Lung (tissue), 12 donors: ENCODE data around the gene ZBTB34. TPM values are rescaled to one million over a fixed set of nuclear protein-coding genes. Genes with fewer than 3 reads are reported as not detected.

ENCODE experiments used
- ATAC-seq: fragments of 200-7000 bp; cut with Tn5 transposase; one replicate; pipeline ENCODE4 v1.9.1; 2020; ENCODE audit warnings: moderate number of reproducible peaks; ENCODE audit not compliant: insufficient read depth, low FRiP score
- DNase-seq, 3 donors: peaks; one replicate each; pipeline ENCODE4 v3.0.0-alpha.2; 2013 to 2017
- H3K27ac ChIP-seq, 2 donors: one replicate each; pipeline ENCODE4 v1.5.1; 2013; ENCODE audit warnings: mild to moderate bottlenecking in 2 of 2, moderate library complexity in 2 of 2, control low read depth in 1 of 2, inconsistent platforms in 1 of 2, low read depth in 1 of 2, low read length in 1 of 2
- H3K27me3 ChIP-seq, 3 donors: one replicate each; pipeline ENCODE4 v1.5.1; 2013; ENCODE audit warnings: low read length in 2 of 3; ENCODE audit not compliant: control insufficient read depth in 3 of 3, insufficient read depth in 3 of 3
- H3K36me3 ChIP-seq, 4 donors: one replicate each; pipeline ENCODE4 v1.5.1; 2013; ENCODE audit warnings: low read length in 4 of 4, mild to moderate bottlenecking in 1 of 4, moderate library complexity in 1 of 4; ENCODE audit not compliant: control insufficient read depth in 4 of 4, insufficient read depth in 4 of 4
- H3K4me1 ChIP-seq, 5 donors: one replicate each; pipeline ENCODE4 v1.5.1; 2013; ENCODE audit warnings: low read length in 5 of 5, mild to moderate bottlenecking in 2 of 5, moderate library complexity in 1 of 5; ENCODE audit not compliant: control insufficient read depth in 5 of 5, insufficient read depth in 5 of 5
- H3K4me3 ChIP-seq: one replicate; pipeline ENCODE4 v1.5.1; 2013; ENCODE audit warnings: mild to moderate bottlenecking, control low read depth, moderate library complexity
- H3K9ac ChIP-seq, 2 donors: one replicate each; pipeline ENCODE4 v1.5.1; 2013; ENCODE audit warnings: low read length in 2 of 2, control low read depth in 1 of 2; ENCODE audit not compliant: insufficient read depth in 1 of 2
- H3K9me3 ChIP-seq, 4 donors: one replicate each; pipeline ENCODE4 v1.5.1; 2013; ENCODE audit warnings: low read length in 3 of 4, mild to moderate bottlenecking in 1 of 4, moderate library complexity in 1 of 4; ENCODE audit not compliant: control insufficient read depth in 4 of 4, insufficient read depth in 3 of 4
- CTCF ChIP-seq: IDR thresholded peaks from 2 replicates; pipeline ENCODE4 v1.5.1; 2012; ENCODE audit warnings: mild to moderate bottlenecking; ENCODE audit errors: control extremely low read depth, extremely low read depth
- WGBS, 2 donors: extraction: QIAGEN DNeasy Blood & Tissue Kit; methylation state at CpG; one replicate each; pipeline ENCODE4 v1.1.7; 2013; 5-methylcytosine and 5-hydroxymethylcytosine counted together
- polyA plus RNA-seq, 2 donors: library from polyadenylated mRNA; stranded (reverse); fragments of 200-250 nt; gene quantifications; one replicate each; pipeline ENCODE4 v1.2.1, GENCODE V29; 2013
- total RNA-seq, 2 donors: library from RNA; depleted of rRNA in 1 of 2; stranded (reverse); fragments of >200 nt in 1 of 2; gene quantifications; one replicate each; pipeline ENCODE4 v1.2.1, GENCODE V29; 2014 to 2021
- donor health status: control.
- donor health status: control.
- donor health status: Bipolar disorder and iron deficiency.
- donor health status: healthy.
- donor health status: DM: yes; HTN: yes; CAD: no.

Gene ZBTB34
- total and polyA plus RNA-seq, 4 donors = 3.2 to 35.6 (median 7.7) TPM

DNA sequence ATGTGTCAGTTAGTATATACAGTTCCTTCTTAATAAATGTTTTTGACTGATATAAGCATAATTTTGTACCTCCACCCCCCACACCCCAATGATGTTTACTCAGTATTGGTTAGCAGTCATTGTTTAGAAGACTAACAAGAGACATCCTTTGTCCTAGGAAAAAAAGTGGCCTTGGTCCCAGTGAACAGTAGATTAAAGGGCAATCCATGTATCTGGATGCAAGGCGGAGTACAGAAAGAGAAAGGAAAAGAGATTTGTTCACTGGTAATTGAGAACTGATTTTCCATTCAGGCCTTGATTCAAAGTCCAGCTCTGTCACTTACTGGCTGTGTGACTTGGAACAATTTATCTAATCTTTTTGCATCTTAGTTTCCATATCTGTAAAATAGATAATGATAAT, 58.8 kb downstream of the ZBTB34 start:
- Histone ChIP-seq H3K27ac (no peak overlapping the region), H3K36me3 (no peaks in the 10 kb centered on the region), H3K9me3 (no peaks in the 10 kb centered on the region), H3K9ac (no peak overlapping the region), H3K4me1 (peaks cover 0 to 15% (median 0%) of the 10 kb centered on the region in 5 donors), H3K27me3 (no peaks in the 10 kb centered on the region), H3K4me3 (no peak overlapping the region)
- no peak for ATAC-seq
- WGBS, 2 donors = 82 to 88% methylated on average over 1 of the region's 1 CpG
- no peak for DNase-seq
- no peak for TF ChIP-seq CTCF

DNA sequence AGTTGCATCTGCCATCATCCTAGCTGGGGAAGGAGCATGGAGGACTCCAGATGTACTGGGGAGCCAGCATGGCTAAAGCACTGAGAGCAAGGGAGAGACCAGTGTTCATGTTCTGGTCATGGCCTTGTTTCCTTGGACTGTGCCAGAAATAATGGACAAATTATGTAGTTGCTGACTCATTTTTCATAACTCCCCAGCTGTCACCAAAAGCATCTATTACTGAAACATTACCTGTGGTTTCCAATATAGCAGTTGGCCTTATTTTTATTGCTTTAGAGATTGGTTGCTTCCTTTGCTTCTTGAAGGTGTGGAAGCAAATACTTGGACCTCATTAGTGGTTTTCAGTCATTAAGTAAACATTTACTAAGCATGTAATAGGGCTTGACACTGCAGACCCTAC, 65.4 kb downstream of the ZBTB34 start:
- DNase-seq = no peak

DNA sequence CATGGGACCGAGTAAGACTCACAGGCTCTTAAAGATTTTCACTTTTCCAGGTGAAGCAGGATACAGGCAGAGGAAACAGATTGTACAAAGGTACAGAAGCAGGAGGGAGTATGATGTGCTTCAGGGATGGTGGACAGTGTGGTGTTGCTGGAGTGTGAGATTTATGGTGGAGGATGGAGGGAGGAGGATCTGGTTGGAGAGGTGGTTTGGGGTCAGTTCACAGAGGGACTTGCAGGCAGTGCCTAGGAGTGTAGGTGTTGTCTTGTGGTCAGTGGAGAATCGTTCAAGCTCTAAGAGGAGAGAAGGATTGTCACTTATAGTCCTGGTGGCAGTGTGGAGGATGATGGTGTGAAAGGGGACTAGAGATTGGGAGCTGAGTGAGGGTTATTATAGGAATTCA, 65.9 kb downstream of the ZBTB34 start:
- no peak overlapping the region for H3K4me3 ChIP-seq
- peaks cover 0 to 10% (median 0%) of the 10 kb centered on the region in 5 donors for H3K4me1 ChIP-seq
- no peak overlapping the region for H3K9ac ChIP-seq
- no peaks in the 10 kb centered on the region for H3K36me3 ChIP-seq
- no peak for TF ChIP-seq CTCF
- no peak for DNase-seq
- ATAC-seq = no peak
- WGBS, 2 donors = 74 to 82% methylated on average over 2 of the region's 2 CpGs
- no peaks in the 10 kb centered on the region for H3K27me3 ChIP-seq
- no peak overlapping the region for H3K27ac ChIP-seq
- no peaks in the 10 kb centered on the region for H3K9me3 ChIP-seq

More for the DNA sequence above, 65.4 kb downstream of the ZBTB34 start:
- Histone ChIP-seq H3K27ac (no peak overlapping the region), H3K27me3 (no peaks in the 10 kb centered on the region), H3K4me1 (peaks cover 0 to 10% (median 0%) of the 10 kb centered on the region in 5 donors), H3K36me3 (no peaks in the 10 kb centered on the region), H3K9ac (no peak overlapping the region), H3K4me3 (no peak overlapping the region), H3K9me3 (no peaks in the 10 kb centered on the region)
- no peak for TF ChIP-seq CTCF
- ATAC-seq = no peak

DNA sequence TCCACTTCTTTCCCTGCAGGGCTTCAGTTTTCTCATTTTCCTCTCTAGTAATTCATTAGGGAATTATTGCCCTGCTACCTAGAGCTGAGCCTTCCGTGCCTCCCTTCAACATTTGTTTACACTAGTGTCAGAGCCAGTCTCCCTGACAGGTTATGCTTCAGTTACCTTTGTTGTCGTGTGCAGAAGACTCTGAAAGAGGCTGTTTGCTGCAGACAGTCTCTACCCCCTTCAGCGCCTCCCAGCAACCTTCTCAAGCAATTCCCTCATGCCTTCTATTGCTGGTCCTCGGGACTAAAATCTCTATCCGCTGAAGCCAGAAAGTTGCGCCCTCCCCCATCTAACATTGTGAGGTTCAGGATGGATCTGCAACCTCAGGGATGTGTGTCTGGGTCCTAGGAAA, 67.0 kb downstream of the ZBTB34 start:
- no peak overlapping the region for H3K4me3 ChIP-seq
- ATAC-seq (no peak), DNase-seq (no peak)
- H3K27ac ChIP-seq = no peak overlapping the region
- no peaks in the 10 kb centered on the region for H3K36me3 ChIP-seq
- no peak overlapping the region for H3K9ac ChIP-seq
- no peak for TF ChIP-seq CTCF
- no peaks in the 10 kb centered on the region for H3K9me3 ChIP-seq
- H3K4me1 ChIP-seq = peaks cover 0 to 1% (median 0%) of the 10 kb centered on the region in 5 donors
- 71 to 76% methylated on average over 6 of the region's 6 CpGs for WGBS, 2 donors
- H3K27me3 ChIP-seq = no peaks in the 10 kb centered on the region
